ENCODE results near the gene WASL.
"Not testable (repeated sequence)": the region's sequence is repeated elsewhere in the genome, so short reads cannot be mapped to it uniquely, and the experiment has no call there.

The WASL gene

DNA sequence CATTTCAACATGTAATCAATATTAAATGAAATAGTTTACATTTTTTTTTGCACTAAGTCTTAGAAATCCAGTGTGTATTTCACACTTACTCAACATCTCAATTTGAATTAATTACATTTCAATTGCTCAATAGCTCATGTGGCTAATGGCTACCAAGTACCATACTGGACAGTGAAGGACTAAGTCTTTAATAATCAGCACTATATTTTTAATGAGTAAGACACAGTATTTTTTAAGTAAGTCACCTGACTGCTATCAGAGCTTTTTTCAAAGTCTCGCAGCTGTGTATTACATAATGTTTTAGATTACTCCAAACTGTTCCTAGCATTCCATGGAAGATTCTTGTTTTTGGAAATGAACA, 19.6 kb downstream of the WASL start:
- no peak for DNase-seq

GRCh38 chr7:123727071-123727837, 21.5 kb downstream of the WASL start:
- no peak for DNase-seq

GRCh38 chr7:123725586-123726171, 23.1 kb downstream of the WASL start:
- DNase-seq, result no peak

- DNase-seq, result no peak
These were observed 24.0 kb downstream of the WASL start for GRCh38 chr7:123724817-123725253.

DNA sequence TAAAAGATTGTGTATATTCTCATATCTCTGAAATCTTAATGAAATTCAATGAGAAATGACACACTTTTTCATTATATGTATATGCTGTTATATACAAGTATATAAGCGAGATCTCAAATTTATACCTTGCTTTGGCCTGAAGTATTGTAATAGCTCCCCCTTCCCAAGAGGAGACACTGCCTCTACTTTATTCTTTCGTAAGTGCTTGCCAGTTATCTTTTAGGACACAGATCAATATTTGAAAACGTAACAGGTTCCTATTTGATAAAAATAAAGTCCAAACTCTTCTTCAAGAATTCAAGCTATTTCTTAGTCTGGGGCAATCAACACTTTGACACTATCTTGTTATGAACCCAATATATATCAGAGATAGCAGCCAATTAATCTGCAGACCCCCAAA, 24.9 kb downstream of the WASL start:
- no peak for DNase-seq

GRCh38 chr7:123720527-123720926, 28.3 kb downstream of the WASL start:
- DNase-seq, result not testable (repeated sequence)

GRCh38 chr7:123719197-123719721, 29.5 kb downstream of the WASL start:
- no peak for DNase-seq

DNA sequence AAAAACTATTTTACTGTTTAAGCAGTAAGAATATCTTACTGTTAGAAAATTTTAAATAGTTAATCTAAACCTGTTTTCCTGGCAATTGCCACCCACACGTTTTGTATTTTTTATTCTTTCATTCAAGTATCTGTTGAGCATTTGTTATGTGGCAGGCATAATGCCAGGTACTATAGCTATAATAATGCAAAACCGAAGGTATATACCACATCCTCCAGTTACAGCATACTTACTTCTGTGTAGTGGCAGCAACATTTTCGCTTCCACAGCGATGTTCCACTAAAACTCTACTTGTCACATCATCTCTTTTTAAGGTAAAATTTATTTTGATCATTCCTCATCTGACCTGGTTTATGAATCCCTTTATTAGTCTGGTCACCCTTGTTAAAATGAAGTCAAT, 30.0 kb downstream of the WASL start:
- DNase-seq, result no peak

GRCh38 chr7:123717689-123718088, 31.1 kb downstream of the WASL start:
- no peak for DNase-seq

- no peak for DNase-seq
These were observed 31.9 kb downstream of the WASL start for GRCh38 chr7:123716877-123717276.

DNA sequence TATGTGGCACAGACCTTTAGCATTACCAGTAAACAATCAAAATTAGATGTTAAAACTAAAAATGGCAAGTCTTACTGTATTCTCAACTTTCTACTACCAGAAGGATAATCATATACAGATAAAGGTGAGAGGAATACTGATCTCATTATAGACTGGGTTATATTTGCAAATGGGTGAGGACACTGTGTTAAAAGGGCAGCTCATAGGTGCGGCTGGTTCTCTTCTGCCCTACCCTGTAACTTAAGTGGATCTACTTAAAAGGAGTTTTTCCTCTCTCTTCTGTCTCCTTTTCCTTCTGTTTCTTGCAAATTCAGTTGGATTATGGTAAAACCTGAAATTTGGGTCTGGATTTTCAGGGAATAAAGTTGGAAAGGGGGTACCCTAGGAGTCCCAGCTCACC, 33.0 kb downstream of the WASL start:
- no peak for DNase-seq

DNA sequence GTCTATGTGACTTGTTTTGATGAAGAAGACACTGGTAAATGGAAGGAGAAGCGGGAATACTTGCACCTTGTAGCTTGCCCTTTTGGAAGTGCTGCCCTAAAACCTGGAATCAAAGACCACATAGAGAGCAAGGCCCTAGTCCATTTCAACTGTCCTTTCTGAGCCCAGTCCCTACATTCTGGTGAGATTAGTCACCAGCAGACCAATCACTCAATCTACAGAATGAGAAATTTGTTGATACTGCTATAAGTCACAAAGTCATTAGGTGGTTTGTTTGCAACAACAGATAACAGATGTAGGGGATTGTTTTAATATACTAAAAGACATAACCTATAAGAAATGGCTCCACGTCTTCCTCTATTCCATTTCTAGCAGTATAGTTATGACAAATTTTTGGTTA, 33.6 kb downstream of the WASL start:
- no peak for DNase-seq

DNA sequence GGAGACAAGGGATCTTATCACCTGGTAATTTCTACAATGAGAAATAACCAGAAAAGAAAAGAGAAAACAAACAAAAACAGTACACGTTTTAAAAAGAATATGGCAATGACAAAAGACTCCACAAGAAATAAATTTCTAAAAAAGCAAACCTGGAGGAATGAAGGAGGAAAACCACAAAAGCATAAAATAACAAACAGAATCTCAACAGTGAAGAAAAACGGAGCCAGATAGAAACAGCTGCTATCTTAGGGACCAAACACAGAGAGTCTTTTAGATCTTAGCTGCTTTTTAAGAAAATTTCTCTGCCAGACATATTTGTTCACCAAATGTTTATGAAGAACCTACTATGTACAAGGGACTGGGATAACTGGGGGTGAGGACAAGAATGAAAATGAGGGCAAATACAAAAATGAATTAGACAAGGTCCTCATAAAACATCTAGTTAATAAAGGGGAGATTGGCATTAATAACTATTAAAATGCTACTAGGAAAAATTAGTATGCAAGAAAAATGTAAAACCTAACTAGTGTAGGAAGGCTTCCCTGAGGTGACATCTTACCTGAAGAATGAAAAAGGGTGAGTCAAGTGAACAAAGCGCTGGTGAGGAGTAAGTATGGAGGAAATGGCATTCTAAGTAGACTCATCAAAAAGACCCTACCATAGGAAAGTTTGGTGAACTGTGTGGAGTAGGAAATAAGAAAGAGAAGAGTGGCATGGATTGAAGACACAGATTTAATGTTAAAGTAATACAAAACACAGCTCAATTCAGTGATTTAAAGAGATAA, 34.3 kb downstream of the WASL start:
- DNase-seq, result no peak

DNA sequence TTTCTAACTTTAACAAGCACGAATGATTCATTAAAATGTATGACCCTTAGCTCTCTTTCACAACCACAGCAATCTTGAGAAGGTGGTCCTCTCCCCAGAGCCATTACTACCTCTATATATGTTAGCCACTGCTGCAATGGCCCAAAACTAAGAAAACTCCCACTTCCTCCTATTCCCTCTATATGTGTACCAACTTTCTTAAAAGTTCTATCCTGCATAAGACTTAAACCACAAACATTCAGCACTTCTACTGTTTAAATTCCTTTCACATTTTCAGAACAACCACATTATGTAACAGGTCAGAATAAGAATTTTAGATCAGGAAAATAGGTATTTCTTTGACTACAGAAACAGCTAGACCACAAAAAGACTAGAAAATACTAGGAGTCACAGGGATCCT, 36.2 kb downstream of the WASL start:
- DNase-seq, result no peak

- no peak for DNase-seq
These were observed 36.9 kb downstream of the WASL start for GRCh38 chr7:123711832-123712293.

DNA sequence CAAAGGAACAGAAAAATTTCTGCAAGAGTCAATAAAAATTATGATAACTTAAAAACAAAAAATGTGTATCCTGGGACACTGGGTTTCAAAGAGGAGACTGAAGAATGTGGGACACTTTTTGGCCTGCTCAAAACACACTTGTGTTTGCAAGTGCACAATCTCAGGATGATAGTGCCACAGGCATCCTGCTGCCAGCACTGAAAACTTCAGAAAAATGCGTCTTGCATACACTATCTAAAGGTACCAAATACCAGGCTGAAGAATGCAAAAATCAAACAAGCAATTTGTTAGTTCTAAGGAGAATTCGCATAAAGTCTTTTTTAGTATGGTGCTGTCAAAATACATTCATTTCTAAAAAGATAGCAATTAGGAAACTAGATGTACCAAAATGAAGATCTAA, 38.1 kb downstream of the WASL start:
- DNase-seq, result no peak

DNA sequence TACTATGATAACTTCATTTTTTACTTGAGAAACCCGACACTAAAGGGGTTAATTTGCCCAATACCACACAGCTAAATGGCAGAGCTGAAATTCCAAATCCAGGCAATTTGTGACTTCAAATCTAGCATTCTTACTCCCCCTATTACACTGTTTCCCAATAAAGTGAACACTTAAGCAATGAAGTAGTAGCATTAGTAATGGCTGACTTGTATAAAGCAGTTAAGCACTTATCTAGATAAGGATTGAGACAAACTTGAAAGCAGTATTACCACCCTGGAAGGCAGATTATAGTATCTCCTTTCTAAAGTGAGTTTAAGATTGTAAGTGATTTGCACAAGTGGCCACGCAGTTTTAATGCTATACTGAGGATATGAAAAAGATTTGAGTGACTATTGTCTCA, 39.3 kb downstream of the WASL start:
- DNase-seq, result no peak

- no peak for DNase-seq
These were observed 43.4 kb downstream of the WASL start for GRCh38 chr7:123705211-123705901.

DNA sequence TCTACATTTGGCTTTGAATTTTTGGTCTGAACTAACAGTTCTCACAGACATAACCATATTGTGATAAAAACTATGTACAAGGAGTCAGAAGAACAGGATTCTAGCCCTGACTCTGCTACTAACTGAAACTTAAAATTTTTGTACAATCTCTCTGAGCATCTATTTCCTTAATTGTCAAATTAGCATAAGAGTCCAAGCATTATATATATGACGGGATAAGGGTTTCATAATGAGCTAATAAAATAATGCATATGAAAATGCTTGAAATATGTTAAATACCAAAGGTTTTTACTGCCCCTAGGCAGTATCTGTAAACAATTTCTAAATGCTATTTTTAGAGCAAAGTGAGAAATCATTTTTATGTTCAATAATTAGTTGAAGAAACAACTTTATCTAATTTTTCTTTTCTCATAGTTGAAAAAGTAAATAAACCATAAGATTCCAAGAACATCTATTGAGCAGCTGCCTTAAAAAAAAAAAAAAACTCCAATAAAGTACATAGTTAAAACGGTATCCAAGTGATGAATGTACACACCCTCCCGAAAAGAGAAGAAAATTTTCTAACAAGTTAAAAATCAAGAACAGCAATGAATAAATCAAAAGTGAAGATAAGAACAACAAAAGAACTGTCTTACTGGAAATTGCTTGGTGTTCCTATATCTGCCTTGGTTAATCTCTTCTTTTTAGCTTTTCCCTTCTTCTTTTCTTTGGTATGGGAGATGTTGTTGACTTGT, 52.7 kb downstream of the WASL start:
- DNase-seq, result no peak

DNA sequence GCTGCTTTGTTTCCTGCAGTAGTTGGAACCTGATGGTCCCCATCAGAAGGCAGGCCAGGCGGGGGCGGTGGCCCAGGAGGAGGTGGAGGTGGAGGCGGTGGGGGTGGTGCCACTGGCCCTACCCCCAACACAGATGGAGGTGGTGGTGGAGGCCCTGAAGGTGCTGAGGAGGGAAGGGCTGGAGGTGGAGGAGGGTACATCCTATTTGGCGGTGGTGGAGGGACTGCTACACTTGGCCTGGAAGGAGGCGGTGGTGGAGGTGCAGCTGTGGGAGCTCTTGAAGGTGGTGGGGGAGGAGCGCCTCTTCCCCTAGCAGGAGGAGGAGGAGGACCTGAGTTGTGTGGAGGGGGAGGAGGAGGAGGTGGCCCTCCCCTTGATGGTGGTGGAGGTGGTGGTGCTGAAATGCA, 56.3 kb downstream of the WASL start:
- DNase-seq, result no peak

DNA sequence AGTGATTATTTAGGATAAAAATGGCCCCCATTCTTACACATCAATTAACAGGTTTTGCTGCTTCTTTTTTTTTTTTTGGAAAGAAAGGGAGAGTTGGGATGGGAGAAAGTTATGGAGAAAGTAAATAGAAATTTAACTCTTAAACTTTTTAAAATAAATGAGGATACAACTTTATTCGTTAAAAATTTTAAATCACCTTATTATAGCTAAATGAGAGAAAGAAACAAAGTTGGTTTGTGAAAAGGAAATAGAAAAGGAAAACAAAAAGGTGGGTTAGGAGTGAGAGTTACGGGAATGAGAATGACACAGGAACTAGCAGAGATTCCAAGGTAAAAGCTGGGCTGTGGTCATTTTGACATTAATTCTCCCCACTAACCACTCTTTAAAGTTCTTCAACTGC, 58.3 kb downstream of the WASL start:
- no peak for DNase-seq

DNA sequence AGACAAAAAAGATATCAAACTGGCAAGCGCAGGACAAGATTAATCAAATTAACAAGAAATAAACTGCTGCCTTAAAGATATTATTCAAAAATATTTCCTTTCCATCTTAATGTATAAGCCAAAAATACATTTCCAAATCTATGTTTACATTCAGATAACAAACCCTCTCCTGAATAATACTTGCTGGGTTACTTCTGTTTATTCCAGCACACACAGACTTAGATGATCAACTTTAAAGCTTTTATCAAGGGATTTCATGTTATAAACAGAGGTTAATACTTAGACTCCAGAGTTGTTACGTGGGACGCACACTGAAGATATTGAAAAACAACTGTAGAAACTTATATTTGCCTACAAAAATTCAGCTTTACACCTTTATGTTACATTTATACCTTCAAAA, 59.6 kb downstream of the WASL start:
- DNase-seq, result no peak
